Vagina (tissue), 2 donors: ENCODE measurements around the gene CENPE.

Source experiments
- CTCF ChIP-seq, 3 experiments: fragments of 450-650 bp in 2 of 3; fragments of 200-600 bp in 1 of 3; sonication (generic) in 1 of 3; IDR thresholded peaks; one replicate each; pipeline ENCODE4 v1.5.1; 2017 to 2019; ENCODE audit warnings: antibody characterized with exemption in 3 of 3, mild to moderate bottlenecking in 2 of 3, moderate library complexity in 2 of 3
- POLR2A ChIP-seq, 2 donors: fragments of 450-650 bp; IDR thresholded peaks; one replicate each; pipeline ENCODE4 v1.6.1; 2017; ENCODE audit warnings: antibody characterized with exemption in 2 of 2, mild to moderate bottlenecking in 2 of 2, moderate library complexity in 2 of 2
- POLR2AphosphoS5 ChIP-seq, 2 donors: sonication (generic); formaldehyde crosslinking; IDR thresholded peaks; one replicate each; pipeline ENCODE4 v1.9.0; 2017; ENCODE audit warnings: antibody characterized with exemption in 2 of 2, mild to moderate bottlenecking in 2 of 2, low read depth in 1 of 2; ENCODE audit not compliant: insufficient read depth in 1 of 2

- TF ChIP-seq CTCF (IDR thresholded peaks at IDR 0.05), result no peak
- TF ChIP-seq POLR2A (IDR thresholded peaks at IDR 0.05), result no peak
- TF ChIP-seq POLR2AphosphoS5 (IDR thresholded peaks at IDR 0.05; ENCODE audit: insufficient read depth in 1 of 2, low read depth in 1 of 2), result no peak
Measured at GRCh38 chr4:103197765-103198110, 405 bp downstream of the CENPE start.
